Astrocyte (in vitro differentiated cells and primary cell): Measurements from ENCODE around the gene BCR. TPM values are rescaled to one million over a fixed set of nuclear protein-coding genes. Genes with fewer than 3 reads are reported as not detected.

Experiments
- DNase-seq: peaks from one replicate; pipeline ENCODE4 v3.0.0-alpha.2; 2010; ENCODE audit warnings: low read depth
- FAIRE-seq: peaks from 2 replicates; lab custom pipeline; 2011; peaks lifted over from hg19 to GRCh38; lab: Jason Lieb, UNC
- H2AFZ ChIP-seq: 2 replicates; pipeline ENCODE4 v1.6.0; 2012; ENCODE audit warnings: low read depth, low read length, inconsistent platforms
- H3K27ac ChIP-seq: 2 replicates; pipeline ENCODE4 v1.5.1; 2011; ENCODE audit warnings: low read depth, low read length, inconsistent platforms
- H3K27me3 ChIP-seq: 2 replicates; pipeline ENCODE4 v1.6.0; 2011; ENCODE audit warnings: low read length, inconsistent platforms; ENCODE audit not compliant: insufficient read depth
- H3K36me3 ChIP-seq: 2 replicates; pipeline ENCODE4 v1.5.1; 2011; ENCODE audit warnings: low read length, inconsistent platforms; ENCODE audit not compliant: insufficient read depth
- H3K4me1 ChIP-seq: 2 replicates; pipeline ENCODE4 v1.5.1; 2011; ENCODE audit warnings: low read length, inconsistent platforms; ENCODE audit not compliant: insufficient read depth
- H3K4me2 ChIP-seq: 2 replicates; pipeline ENCODE4 v1.6.0; 2012; ENCODE audit warnings: low read length, inconsistent platforms
- H3K4me3 ChIP-seq: 2 replicates; pipeline ENCODE4 v1.5.1; 2011; ENCODE audit warnings: low read depth, mild to moderate bottlenecking, low read length, inconsistent platforms; ENCODE audit not compliant: insufficient read depth
- H3K79me2 ChIP-seq: 2 replicates; pipeline ENCODE4 v1.6.0; 2012; ENCODE audit warnings: mild to moderate bottlenecking, low read length, inconsistent platforms; ENCODE audit not compliant: insufficient read depth
- H3K9ac ChIP-seq: 2 replicates; pipeline ENCODE4 v1.6.0; 2012; ENCODE audit warnings: mild to moderate bottlenecking, low read length, inconsistent platforms
- H3K9me3 ChIP-seq: 2 replicates; pipeline ENCODE4 v1.5.1; 2012; ENCODE audit warnings: low read depth, mild to moderate bottlenecking, low read length, inconsistent platforms; ENCODE audit not compliant: insufficient read depth
- H4K20me1 ChIP-seq: 2 replicates; pipeline ENCODE4 v1.6.0; 2012; ENCODE audit warnings: low read length, inconsistent platforms; ENCODE audit not compliant: insufficient read depth
- H3K27ac Mint-ChIP-seq: one replicate; pipeline ENCODE4 v1.8.0; 2021; ENCODE audit warnings: mild to moderate bottlenecking, mixed read lengths; ENCODE audit not compliant: unreplicated experiment
- H3K27me3 Mint-ChIP-seq: one replicate; pipeline ENCODE4 v1.8.0; 2021; ENCODE audit warnings: low read depth, mixed read lengths; ENCODE audit not compliant: unreplicated experiment
- H3K36me3 Mint-ChIP-seq: one replicate; pipeline ENCODE4 v1.8.0; 2021; ENCODE audit warnings: low read depth, mixed read lengths; ENCODE audit not compliant: unreplicated experiment
- H3K4me1 Mint-ChIP-seq: one replicate; pipeline ENCODE4 v1.8.0; 2021; ENCODE audit warnings: low read depth, mixed read lengths; ENCODE audit not compliant: unreplicated experiment
- H3K4me3 Mint-ChIP-seq: one replicate; pipeline ENCODE4 v1.8.0; 2021; ENCODE audit warnings: mild to moderate bottlenecking, moderate library complexity, mixed read lengths; ENCODE audit not compliant: unreplicated experiment
- H3K9me3 Mint-ChIP-seq: one replicate; pipeline ENCODE4 v1.8.0; 2021; ENCODE audit warnings: mild to moderate bottlenecking, mixed read lengths; ENCODE audit not compliant: unreplicated experiment
- EZH2 ChIP-seq: IDR thresholded peaks from 2 replicates; pipeline ENCODE4 v1.6.1; 2012; ENCODE audit warnings: mild to moderate bottlenecking, low read length, inconsistent platforms; ENCODE audit not compliant: insufficient read depth
- total RNA-seq: library from RNA; stranded (reverse); gene quantifications from 2 replicates; pipeline ENCODE4 v1.2.1, GENCODE V29; 2021
- TF ChIP-seq, protein P1 (sequence below): IDR thresholded peaks from 2 replicates; pipeline ENCODE4 v1.5.1; 2011; ENCODE audit warnings: low read depth, mild to moderate bottlenecking, inconsistent platforms, low read length, moderate library complexity; ENCODE audit not compliant: insufficient read depth

Gene BCR
- total RNA-seq, 1 donor from 2014 or later = 48.9 TPM

DNA sequence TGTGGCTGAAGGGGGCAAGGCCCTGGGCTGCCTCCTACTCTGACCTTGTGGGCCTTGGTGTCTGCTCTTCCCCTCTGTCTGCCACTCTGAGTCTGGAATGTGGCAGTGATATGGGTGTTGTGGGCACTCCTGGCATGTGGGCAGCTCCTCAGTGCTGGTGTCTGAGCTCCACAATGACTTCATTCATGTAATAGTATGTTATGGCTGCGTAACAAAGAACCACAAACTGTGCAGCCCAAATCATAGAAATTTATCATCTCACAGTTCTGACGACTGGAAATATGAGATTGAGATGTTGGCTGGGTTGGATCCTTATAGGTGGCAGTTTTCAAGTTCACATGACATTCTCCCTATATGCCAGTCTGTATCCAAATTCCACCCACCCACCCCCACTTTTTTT is 59.1 kb downstream of the BCR start:
- Histone ChIP-seq H4K20me1 (peaks cover 94% of the 10 kb centered on the region), H3K27me3 (no peaks in the 10 kb centered on the region), H3K9me3 (peaks cover 3% of the 10 kb centered on the region), H3K4me2 (no peak overlapping the region), H3K4me3 (no peak overlapping the region), H3K27ac (no peak overlapping the region), H3K9ac (no peak overlapping the region), H3K79me2 (peaks cover 77% of the 10 kb centered on the region), H3K4me1 (peaks cover 42% of the 10 kb centered on the region), H2AFZ (no peak overlapping the region), H3K36me3 (no peaks in the 10 kb centered on the region)
- no peak overlapping the region for H3K4me3 Mint-ChIP-seq
- H3K36me3 Mint-ChIP-seq = peaks cover 4% of the 10 kb centered on the region
- no peak for TF ChIP-seq EZH2
- TF ChIP-seq, protein P1, sequence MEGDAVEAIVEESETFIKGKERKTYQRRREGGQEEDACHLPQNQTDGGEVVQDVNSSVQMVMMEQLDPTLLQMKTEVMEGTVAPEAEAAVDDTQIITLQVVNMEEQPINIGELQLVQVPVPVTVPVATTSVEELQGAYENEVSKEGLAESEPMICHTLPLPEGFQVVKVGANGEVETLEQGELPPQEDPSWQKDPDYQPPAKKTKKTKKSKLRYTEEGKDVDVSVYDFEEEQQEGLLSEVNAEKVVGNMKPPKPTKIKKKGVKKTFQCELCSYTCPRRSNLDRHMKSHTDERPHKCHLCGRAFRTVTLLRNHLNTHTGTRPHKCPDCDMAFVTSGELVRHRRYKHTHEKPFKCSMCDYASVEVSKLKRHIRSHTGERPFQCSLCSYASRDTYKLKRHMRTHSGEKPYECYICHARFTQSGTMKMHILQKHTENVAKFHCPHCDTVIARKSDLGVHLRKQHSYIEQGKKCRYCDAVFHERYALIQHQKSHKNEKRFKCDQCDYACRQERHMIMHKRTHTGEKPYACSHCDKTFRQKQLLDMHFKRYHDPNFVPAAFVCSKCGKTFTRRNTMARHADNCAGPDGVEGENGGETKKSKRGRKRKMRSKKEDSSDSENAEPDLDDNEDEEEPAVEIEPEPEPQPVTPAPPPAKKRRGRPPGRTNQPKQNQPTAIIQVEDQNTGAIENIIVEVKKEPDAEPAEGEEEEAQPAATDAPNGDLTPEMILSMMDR = no peak
- H3K27ac Mint-ChIP-seq = no peak overlapping the region
- no peaks in the 10 kb centered on the region for H3K27me3 Mint-ChIP-seq
- H3K9me3 Mint-ChIP-seq = peaks cover 3% of the 10 kb centered on the region
- H3K4me1 Mint-ChIP-seq = peaks cover 46% of the 10 kb centered on the region
- DNase-seq = no peak
- FAIRE-seq = no peak

GRCh38 chr22:23240639-23241389 is 60.5 kb downstream of the BCR start:
- H3K9ac ChIP-seq = no peak overlapping the region
- no peak overlapping the region for H3K4me2 ChIP-seq
- Mint-ChIP-seq H3K27ac (no peak overlapping the region), H3K27me3 (no peaks in the 10 kb centered on the region), H3K4me3 (no peak overlapping the region), H3K9me3 (peaks cover 3% of the 10 kb centered on the region), H3K4me1 (peaks cover 46% of the 10 kb centered on the region), H3K36me3 (peaks cover 4% of the 10 kb centered on the region)
- H4K20me1 ChIP-seq = peaks cover 95% of the 10 kb centered on the region
- no peak for TF ChIP-seq EZH2
- TF ChIP-seq, protein P1 = no peak
- H3K36me3 ChIP-seq = no peaks in the 10 kb centered on the region
- no peak overlapping the region for H2AFZ ChIP-seq
- DNase-seq (no peak), FAIRE-seq (no peak)
- peaks cover 70% of the 10 kb centered on the region for H3K79me2 ChIP-seq
- no peaks in the 10 kb centered on the region for H3K27me3 ChIP-seq
- no peak overlapping the region for H3K27ac ChIP-seq
- peaks cover 48% of the 10 kb centered on the region for H3K4me1 ChIP-seq
- H3K9me3 ChIP-seq = peaks cover 3% of the 10 kb centered on the region
- no peak overlapping the region for H3K4me3 ChIP-seq
